RWPE1 (cell line): ENCODE results near the gene RAMP3.

ENCODE experiments used
- CTCF ChIA-PET: fragments of 350-600 bp; sonication (Branson Sonifier 250); formaldehyde crosslinking; extraction: SDS; loops from one replicate; lab custom pipeline; 2021; lab: Yijun Ruan, JAX
- POLR2A ChIA-PET: fragments of 400-600 bp; formaldehyde crosslinking; extraction: SDS; loops from one replicate; lab custom pipeline; 2020; ENCODE audit warnings: antibody characterized with exemption; ENCODE audit not compliant: low non-redundant PET; lab: Yijun Ruan, JAX
- DNase-seq: peaks from one replicate; pipeline ENCODE4 v3.0.0; 2012; ENCODE audit warnings: low spot score
- H3K27ac ChIP-seq: fragments of 450-650 bp; 2 replicates; pipeline ENCODE4 v1.5.1; 2017
- TF ChIP-seq, protein P1 (sequence below): fragments of 450-650 bp; conservative IDR thresholded peaks from 2 replicates; pipeline ENCODE4 v1.5.1; 2017; ENCODE audit warnings: low read depth, mild to moderate bottlenecking

The RAMP3 gene

DNA sequence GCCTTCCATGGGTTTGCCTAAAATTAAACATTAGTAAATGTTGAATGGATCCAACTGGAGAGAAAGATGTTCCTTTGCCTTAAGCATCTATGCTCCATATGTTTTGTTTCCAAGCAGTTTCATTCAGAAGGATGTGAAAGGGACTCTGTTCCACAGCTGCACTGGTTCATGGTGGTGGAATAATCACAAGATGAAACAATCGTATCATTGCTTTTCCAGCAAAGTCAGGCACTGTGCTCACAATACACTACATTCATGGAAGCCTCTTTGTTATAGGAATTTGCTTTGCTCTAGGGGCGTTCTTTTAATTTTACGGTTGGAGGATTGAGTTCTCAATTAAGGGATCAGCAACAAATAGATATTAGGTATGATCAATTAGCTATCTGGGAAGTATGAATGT, 33.8 kb downstream of the RAMP3 start:
- DNase-seq = no peak
- no peak overlapping the region for H3K27ac ChIP-seq
- TF ChIP-seq, protein P1, sequence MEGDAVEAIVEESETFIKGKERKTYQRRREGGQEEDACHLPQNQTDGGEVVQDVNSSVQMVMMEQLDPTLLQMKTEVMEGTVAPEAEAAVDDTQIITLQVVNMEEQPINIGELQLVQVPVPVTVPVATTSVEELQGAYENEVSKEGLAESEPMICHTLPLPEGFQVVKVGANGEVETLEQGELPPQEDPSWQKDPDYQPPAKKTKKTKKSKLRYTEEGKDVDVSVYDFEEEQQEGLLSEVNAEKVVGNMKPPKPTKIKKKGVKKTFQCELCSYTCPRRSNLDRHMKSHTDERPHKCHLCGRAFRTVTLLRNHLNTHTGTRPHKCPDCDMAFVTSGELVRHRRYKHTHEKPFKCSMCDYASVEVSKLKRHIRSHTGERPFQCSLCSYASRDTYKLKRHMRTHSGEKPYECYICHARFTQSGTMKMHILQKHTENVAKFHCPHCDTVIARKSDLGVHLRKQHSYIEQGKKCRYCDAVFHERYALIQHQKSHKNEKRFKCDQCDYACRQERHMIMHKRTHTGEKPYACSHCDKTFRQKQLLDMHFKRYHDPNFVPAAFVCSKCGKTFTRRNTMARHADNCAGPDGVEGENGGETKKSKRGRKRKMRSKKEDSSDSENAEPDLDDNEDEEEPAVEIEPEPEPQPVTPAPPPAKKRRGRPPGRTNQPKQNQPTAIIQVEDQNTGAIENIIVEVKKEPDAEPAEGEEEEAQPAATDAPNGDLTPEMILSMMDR = no peak
- ChIA-PET POLR2A (no interaction called here), CTCF (interaction anchor here (0.9 kb wide), 1 partner anchor 10 kb away, joined by 4 read pairs; no protein-coding TSS in a partner anchor)

DNA sequence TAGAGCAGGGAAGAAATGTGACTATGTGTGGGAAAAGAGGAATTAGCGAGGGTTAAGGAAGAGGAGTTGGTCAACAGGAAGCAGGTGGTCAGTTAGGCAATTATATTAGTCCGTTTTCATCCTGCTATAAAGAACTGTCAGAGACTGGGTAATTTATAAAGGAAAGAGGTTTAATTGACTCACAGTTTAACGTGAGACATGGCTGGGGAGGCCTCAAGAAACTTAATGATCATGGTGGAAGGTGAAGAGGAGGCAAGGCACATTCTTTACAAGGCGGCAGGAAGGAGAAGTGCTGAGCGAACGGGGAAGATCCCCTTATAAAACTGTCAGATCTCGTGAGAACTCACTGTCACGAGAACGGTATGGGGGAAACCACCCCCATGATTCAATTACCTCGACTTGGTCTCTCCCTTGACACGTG, 35.0 kb downstream of the RAMP3 start:
- TF ChIP-seq, protein P1 = no peak
- ChIA-PET CTCF (no interaction called here), POLR2A (no interaction called here)
- DNase-seq = no peak
- no peak overlapping the region for H3K27ac ChIP-seq

DNA sequence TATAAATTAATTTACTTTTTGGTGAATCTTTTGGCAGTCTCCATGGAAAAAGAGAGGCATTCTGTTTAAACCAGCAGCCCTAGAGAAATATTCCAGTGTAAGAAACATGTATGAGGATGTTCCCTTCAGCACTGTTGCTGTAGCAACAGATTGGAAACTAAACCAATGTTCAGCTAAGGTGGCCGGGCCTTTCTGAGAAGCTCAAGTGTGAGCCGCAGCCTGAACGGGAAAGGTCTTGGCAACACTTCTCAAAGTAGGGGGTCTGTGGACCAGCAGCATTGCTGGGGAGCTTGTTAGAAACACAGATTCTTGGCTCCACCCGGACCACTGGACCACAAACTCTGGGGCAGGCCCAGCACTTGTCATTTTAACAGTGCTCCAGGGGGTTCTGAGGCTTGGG, 36.2 kb downstream of the RAMP3 start:
- no peak overlapping the region for H3K27ac ChIP-seq
- ChIA-PET POLR2A (no interaction called here), CTCF (no interaction called here)

DNA sequence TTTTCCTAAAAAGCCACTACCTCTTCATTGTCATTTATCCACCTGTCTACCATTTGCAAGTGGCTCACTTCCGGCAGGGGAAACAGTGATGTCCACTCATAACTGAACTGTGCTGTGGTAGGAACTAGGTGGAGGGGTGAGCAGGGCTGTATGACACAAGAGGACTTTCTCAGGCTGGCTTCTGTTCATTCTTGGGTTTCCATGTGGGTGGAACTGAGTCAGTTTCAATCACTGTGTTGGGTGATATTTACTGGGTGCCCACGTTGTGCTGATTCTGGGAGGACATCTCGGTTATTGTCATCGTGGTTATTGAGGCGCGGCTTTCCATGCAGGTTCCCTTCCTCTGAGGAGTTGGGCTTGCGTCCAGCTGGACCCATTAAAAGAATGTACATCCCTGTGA, 38.8 kb downstream of the RAMP3 start:
- H3K27ac ChIP-seq = no peak overlapping the region
- CTCF ChIA-PET = no interaction called here
- POLR2A ChIA-PET = no interaction called here
- no peak for DNase-seq
- TF ChIP-seq, protein P1 = no peak

More for the DNA sequence above, 36.2 kb downstream of the RAMP3 start:
- no peak for DNase-seq
- TF ChIP-seq, protein P1 = no peak

DNA sequence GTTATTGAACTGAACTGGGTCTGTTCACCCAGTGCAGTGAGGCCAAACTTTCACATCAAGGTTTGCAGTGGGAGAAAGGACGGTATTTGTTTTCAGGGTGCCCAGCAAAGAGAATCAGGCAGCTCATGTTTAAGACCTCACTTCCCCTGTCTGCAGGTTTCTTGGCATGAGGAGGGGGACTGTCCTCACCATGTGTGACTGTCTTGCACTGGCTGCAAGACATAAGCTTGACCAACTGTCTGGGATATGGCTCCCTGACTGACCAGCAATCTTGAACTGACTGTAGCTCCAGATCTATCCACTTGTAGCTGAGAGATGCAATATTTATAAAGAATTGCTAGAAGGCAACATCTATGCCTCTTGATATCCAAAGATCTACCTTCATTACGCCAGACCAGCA, 39.9 kb downstream of the RAMP3 start:
- CTCF ChIA-PET = no interaction called here
- no peak overlapping the region for H3K27ac ChIP-seq
- POLR2A ChIA-PET = interaction anchor here (0.9 kb wide), 1 partner anchor 9 kb away, joined by 4 read pairs; no protein-coding TSS in a partner anchor
- DNase-seq = no peak
- TF ChIP-seq, protein P1 = no peak

DNA sequence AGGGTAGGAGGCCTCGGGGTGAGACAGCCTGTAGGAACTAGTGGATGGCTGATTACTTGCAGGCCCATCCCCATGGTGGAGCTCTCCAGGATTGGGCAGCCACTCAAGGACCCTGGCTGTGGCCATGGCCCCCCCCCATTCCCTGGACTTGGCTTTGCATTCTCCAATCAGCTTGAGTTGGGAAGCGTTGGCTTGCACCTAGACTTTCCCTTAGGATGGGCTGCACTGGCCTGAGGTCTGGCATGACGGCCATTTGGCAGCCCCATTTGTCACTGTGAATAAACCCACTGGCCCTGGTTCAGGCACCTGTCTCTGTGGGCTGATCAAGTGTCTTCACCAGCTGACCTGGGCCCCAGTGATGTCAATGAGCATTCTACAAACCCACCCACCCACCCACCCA, 41.4 kb downstream of the RAMP3 start:
- DNase-seq = no peak
- TF ChIP-seq, protein P1 = no peak
- no peak overlapping the region for H3K27ac ChIP-seq
- ChIA-PET CTCF (no interaction called here), POLR2A (no interaction called here)
